HEK293 (cell line): ENCODE results near the gene CAP2.

Experiments used
- CTCF ChIA-PET: fragments of 350-600 bp; formaldehyde crosslinking; extraction: SDS; loops from one replicate; lab custom pipeline; 2021; ENCODE audit warnings: antibody characterized with exemption; lab: Yijun Ruan, JAX
- POLR2A ChIA-PET: fragments of 300-600 bp; formaldehyde crosslinking; extraction: SDS; loops from one replicate; lab custom pipeline; 2020; ENCODE audit warnings: antibody characterized with exemption, inconsistent platforms; lab: Yijun Ruan, JAX
- H3K27ac ChIP-seq: fragments of 200-500 bp; sonication (Bioruptor generic); 2 replicates; pipeline ENCODE4 v1.5.1; 2014; ENCODE audit warnings: low read depth, low read length, control low read depth, inconsistent platforms; ENCODE audit errors: extremely low read depth
- H3K36me3 ChIP-seq, 2 experiments: fragments of 200-500 bp in 1 of 2; sonication (Bioruptor generic) in 1 of 2; 1 replicate in 1 of 2; 2 replicates in 1 of 2; pipeline ENCODE4 v1.5.1; 2014 to 2017; ENCODE audit warnings: inconsistent platforms in 2 of 2, low read length in 2 of 2; ENCODE audit not compliant: control insufficient read depth in 2 of 2, insufficient read depth in 1 of 2
- H3K4me1 ChIP-seq: fragments of 200-500 bp; sonication (Bioruptor generic); 2 replicates; pipeline ENCODE4 v1.5.1; 2014; ENCODE audit warnings: mild to moderate bottlenecking, low read length, inconsistent platforms; ENCODE audit not compliant: control insufficient read depth, insufficient read depth
- H3K4me3 ChIP-seq: 2 replicates; pipeline ENCODE4 v1.5.1; 2011; ENCODE audit warnings: low read depth, mild to moderate bottlenecking, control low read depth, low read length, moderate library complexity
- H3K9me3 ChIP-seq: fragments of 200-500 bp; sonication (Bioruptor generic); 2 replicates; pipeline ENCODE4 v1.5.1; 2014; ENCODE audit warnings: low read depth, low read length, inconsistent platforms; ENCODE audit not compliant: control insufficient read depth, insufficient read depth
- EGR2 ChIP-seq: fragments of 450-650 bp; formaldehyde crosslinking; IDR thresholded peaks from 2 replicates; pipeline ENCODE4 v1.5.1; 2016; ENCODE audit warnings: low read depth, missing biosample characterization, missing genetic modification characterization
- HOXC10 ChIP-seq: sonication (generic); formaldehyde crosslinking; IDR thresholded peaks from 2 replicates; pipeline ENCODE4 v1.8.1; 2023; ENCODE audit warnings: mild to moderate bottlenecking, missing genetic modification reagents
- MYNN ChIP-seq: fragments of 450-650 bp; formaldehyde crosslinking; IDR thresholded peaks from 2 replicates; pipeline ENCODE4 v1.5.1; 2016; ENCODE audit warnings: missing biosample characterization, missing genetic modification characterization, borderline replicate concordance
- SCRT2 ChIP-seq: fragments of 450-650 bp; formaldehyde crosslinking; IDR thresholded peaks from 2 replicates; pipeline ENCODE4 v1.5.1; 2016; ENCODE audit warnings: missing biosample characterization, missing genetic modification characterization
- ZBTB17 ChIP-seq: fragments of 450-650 bp; formaldehyde crosslinking; IDR thresholded peaks from 2 replicates; pipeline ENCODE4 v1.5.1; 2016; ENCODE audit warnings: missing biosample characterization, missing genetic modification characterization
- ZBTB8A ChIP-seq: fragments of 450-650 bp; formaldehyde crosslinking; IDR thresholded peaks from 2 replicates; pipeline ENCODE4 v1.5.1; 2016; ENCODE audit warnings: missing biosample characterization, missing genetic modification characterization
- ZFHX2 ChIP-seq: fragments of 450-650 bp; formaldehyde crosslinking; conservative IDR thresholded peaks from 2 replicates; pipeline ENCODE4 v1.5.1; 2016; ENCODE audit warnings: missing biosample characterization, missing genetic modification characterization
- ZNF10 ChIP-seq: fragments of 450-650 bp; formaldehyde crosslinking; IDR thresholded peaks from 2 replicates; pipeline ENCODE4 v1.5.1; 2017; ENCODE audit warnings: missing biosample characterization, missing genetic modification characterization
- ZNF202 ChIP-seq: fragments of 450-650 bp; formaldehyde crosslinking; IDR thresholded peaks from 2 replicates; pipeline ENCODE4 v1.5.1; 2016; ENCODE audit warnings: missing biosample characterization, missing genetic modification characterization, borderline replicate concordance
- ZNF214 ChIP-seq: fragments of 450-650 bp; formaldehyde crosslinking; IDR thresholded peaks from 2 replicates; pipeline ENCODE4 v1.5.1; 2017; ENCODE audit warnings: missing biosample characterization, mild to moderate bottlenecking, missing genetic modification characterization, borderline replicate concordance
- ZNF555 ChIP-seq: fragments of 450-650 bp; formaldehyde crosslinking; conservative IDR thresholded peaks from 2 replicates; pipeline ENCODE4 v1.5.1; 2017; ENCODE audit warnings: missing biosample characterization, mild to moderate bottlenecking, missing genetic modification characterization, inconsistent platforms
- ZNF561 ChIP-seq: fragments of 450-650 bp; IDR thresholded peaks from 2 replicates; pipeline ENCODE4 v1.5.1; 2018; ENCODE audit warnings: missing biosample characterization, missing genetic modification characterization, borderline replicate concordance
- ZNF747 ChIP-seq: fragments of 450-650 bp; formaldehyde crosslinking; IDR thresholded peaks from 2 replicates; pipeline ENCODE4 v1.5.1; 2016; ENCODE audit warnings: missing biosample characterization, missing genetic modification characterization
- ZNF830 ChIP-seq: fragments of 450-650 bp; IDR thresholded peaks from 2 replicates; pipeline ENCODE4 v1.5.0; 2018; ENCODE audit warnings: missing biosample characterization, missing genetic modification characterization, low read depth, mild to moderate bottlenecking, moderate library complexity
- ZSCAN30 ChIP-seq: fragments of 450-650 bp; IDR thresholded peaks from 2 replicates; pipeline ENCODE4 v1.5.1; 2018; ENCODE audit warnings: missing biosample characterization, mild to moderate bottlenecking, missing genetic modification characterization, moderate library complexity
- TF ChIP-seq, protein P1 (sequence below): fragments of 450-650 bp; IDR thresholded peaks from 2 replicates; pipeline ENCODE4 v1.5.1; 2018; ENCODE audit warnings: missing biosample characterization, missing genetic modification characterization
- TF ChIP-seq, protein P2 (sequence below): fragments of 450-650 bp; formaldehyde crosslinking; IDR thresholded peaks from 2 replicates; pipeline ENCODE4 v1.5.1; 2016; ENCODE audit warnings: missing biosample characterization, missing genetic modification characterization
- TF ChIP-seq, protein P3 (sequence below): fragments of 450-650 bp; formaldehyde crosslinking; IDR thresholded peaks from 2 replicates; pipeline ENCODE4 v1.5.1; 2016; ENCODE audit warnings: missing biosample characterization, missing genetic modification characterization
- TF ChIP-seq, protein P4 (sequence below): IDR thresholded peaks from 2 replicates; pipeline ENCODE4 v1.6.1; 2011; ENCODE audit warnings: mild to moderate bottlenecking, low read depth, low read length, borderline replicate concordance
- TF ChIP-seq, protein P5 (sequence below): fragments of 450-650 bp; formaldehyde crosslinking; IDR thresholded peaks from 2 replicates; pipeline ENCODE4 v1.5.1; 2016; ENCODE audit warnings: missing biosample characterization, missing genetic modification characterization
- TF ChIP-seq, protein P6 (sequence below): fragments of 450-650 bp; formaldehyde crosslinking; IDR thresholded peaks from 2 replicates; pipeline ENCODE4 v1.5.1; 2016; ENCODE audit warnings: missing biosample characterization, missing genetic modification characterization

Gene CAP2

DNA sequence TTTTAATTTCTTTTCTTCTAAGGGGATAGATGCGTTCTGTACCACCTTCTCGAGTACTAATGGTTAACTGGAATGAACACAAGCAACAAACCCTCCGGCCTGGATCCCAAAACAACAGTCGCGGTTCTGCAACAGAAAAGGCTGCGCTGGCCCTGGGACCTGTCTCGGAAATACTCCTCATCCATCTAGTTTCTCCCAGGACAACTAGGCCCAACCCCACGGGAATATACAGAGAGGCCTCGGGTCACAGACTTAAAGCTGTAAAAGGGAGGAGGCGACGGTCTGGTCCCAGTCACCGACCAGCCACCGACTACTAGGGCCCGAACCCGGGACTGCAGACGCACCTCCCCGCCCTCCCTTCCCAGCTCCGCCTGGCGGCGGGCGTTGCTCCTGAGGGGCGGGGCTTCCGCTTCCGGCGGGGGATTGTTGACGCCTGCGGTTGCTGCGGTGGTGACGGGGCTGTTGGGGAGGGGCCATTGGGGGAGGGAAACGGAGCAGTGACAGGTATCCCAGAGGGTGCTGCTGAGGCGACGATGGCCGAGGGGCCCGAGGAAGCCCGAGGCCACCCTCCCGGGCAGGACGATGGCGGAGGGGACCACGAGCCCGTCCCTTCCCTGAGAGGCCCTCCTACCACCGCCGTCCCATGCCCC, 206.6 kb downstream of the CAP2 start, which contains the start of gene FAM8A1 (continued):
- peak; percentile 5; the same call in 1 of the 2 replicates for TF ChIP-seq ZSCAN30 (tag by site-specific recombination)
- TF ChIP-seq, protein P1, sequence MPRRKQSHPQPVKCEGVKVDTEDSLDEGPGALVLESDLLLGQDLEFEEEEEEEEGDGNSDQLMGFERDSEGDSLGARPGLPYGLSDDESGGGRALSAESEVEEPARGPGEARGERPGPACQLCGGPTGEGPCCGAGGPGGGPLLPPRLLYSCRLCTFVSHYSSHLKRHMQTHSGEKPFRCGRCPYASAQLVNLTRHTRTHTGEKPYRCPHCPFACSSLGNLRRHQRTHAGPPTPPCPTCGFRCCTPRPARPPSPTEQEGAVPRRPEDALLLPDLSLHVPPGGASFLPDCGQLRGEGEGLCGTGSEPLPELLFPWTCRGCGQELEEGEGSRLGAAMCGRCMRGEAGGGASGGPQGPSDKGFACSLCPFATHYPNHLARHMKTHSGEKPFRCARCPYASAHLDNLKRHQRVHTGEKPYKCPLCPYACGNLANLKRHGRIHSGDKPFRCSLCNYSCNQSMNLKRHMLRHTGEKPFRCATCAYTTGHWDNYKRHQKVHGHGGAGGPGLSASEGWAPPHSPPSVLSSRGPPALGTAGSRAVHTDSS (tag by site-specific recombination), result no peak
- TF ChIP-seq, protein P2, sequence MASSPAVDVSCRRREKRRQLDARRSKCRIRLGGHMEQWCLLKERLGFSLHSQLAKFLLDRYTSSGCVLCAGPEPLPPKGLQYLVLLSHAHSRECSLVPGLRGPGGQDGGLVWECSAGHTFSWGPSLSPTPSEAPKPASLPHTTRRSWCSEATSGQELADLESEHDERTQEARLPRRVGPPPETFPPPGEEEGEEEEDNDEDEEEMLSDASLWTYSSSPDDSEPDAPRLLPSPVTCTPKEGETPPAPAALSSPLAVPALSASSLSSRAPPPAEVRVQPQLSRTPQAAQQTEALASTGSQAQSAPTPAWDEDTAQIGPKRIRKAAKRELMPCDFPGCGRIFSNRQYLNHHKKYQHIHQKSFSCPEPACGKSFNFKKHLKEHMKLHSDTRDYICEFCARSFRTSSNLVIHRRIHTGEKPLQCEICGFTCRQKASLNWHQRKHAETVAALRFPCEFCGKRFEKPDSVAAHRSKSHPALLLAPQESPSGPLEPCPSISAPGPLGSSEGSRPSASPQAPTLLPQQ (tag by site-specific recombination), result peak; percentile 60; the same call in 1 of the 2 replicates
- TF ChIP-seq ZNF214 (tag by site-specific recombination), result no peak

DNA sequence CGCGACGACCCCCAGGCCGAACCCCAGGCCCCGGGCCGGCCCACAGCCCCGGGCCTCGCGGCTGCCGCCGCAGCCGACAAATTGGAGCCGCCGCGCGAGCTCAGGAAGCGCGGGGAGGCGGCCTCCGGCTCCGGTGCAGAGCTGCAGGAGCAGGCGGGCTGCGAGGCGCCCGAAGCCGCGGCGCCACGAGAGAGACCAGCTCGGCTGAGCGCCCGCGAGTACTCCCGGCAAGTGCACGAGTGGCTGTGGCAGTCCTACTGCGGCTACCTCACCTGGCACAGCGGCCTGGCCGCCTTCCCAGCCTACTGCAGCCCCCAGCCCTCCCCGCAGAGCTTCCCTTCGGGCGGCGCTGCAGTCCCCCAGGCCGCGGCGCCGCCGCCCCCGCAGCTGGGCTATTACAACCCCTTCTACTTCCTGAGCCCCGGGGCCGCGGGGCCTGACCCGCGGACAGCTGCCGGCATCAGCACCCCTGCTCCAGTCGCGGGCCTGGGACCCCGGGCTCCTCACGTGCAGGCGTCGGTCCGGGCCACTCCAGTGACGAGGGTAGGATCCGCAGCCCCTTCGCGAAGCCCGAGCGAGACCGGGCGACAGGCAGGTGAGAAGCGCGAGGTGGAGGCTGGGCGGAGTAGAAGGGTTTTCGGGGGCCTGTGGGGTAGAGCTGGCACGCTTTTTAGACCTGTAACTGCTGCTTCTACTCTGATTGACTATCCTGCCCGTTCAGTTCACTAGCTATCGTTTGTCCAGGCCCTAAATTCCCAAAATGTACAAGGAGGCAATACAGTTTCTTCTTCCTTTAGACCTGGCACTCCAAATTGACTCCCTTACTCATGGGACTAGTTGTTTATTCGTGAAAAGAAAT, 207.4 kb downstream of the CAP2 start:
- Histone ChIP-seq H3K27ac (peak overlapping the region; percentile 66), H3K9me3 (no peaks in the 10 kb centered on the region), H3K4me3 (peak overlapping the region; percentile 81), H3K4me1 (peaks cover 6% of the 10 kb centered on the region), H3K36me3 (peaks cover 19 to 31% of the 10 kb centered on the region in 2 experiments)
- ChIA-PET CTCF (interaction anchor here (0.6 to 1.2 kb wide), 6 partner anchors 11 to 920 kb away, joined by 3 to 4 read pairs (median 4); no protein-coding TSS in a partner anchor), POLR2A (interaction anchor here (0.6 to 2.0 kb wide), 21 partner anchors 9 to 975 kb away, joined by 3 to 20 read pairs (median 4); partner anchors contain the start of genes CAP2 and NUP153)
- 0 out of 2 replicates have a peak, but pooled peaks have one; percentile 22 for TF ChIP-seq HOXC10
- TF ChIP-seq ZNF747 (tag by site-specific recombination), result no peak
- TF ChIP-seq, protein P3, sequence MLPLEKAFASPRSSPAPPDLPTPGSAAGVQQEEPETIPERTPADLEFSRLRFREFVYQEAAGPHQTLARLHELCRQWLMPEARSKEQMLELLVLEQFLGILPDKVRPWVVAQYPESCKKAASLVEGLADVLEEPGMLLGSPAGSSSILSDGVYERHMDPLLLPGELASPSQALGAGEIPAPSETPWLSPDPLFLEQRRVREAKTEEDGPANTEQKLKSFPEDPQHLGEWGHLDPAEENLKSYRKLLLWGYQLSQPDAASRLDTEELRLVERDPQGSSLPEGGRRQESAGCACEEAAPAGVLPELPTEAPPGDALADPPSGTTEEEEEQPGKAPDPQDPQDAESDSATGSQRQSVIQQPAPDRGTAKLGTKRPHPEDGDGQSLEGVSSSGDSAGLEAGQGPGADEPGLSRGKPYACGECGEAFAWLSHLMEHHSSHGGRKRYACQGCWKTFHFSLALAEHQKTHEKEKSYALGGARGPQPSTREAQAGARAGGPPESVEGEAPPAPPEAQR (tag by site-specific recombination), result no peak
- TF ChIP-seq ZNF555 (tag by site-specific recombination), result no peak
- no peak for TF ChIP-seq ZNF10 (tag by site-specific recombination)
- TF ChIP-seq ZNF561 (tag by site-specific recombination), result peak; percentile 19; the same call in 1 of the 2 replicates
- no peak for TF ChIP-seq ZNF202 (tag by site-specific recombination)
- TF ChIP-seq ZFHX2 (tag by site-specific recombination), result peak; percentile 61
- TF ChIP-seq MYNN (tag by site-specific recombination), result no peak
- TF ChIP-seq, protein P4, sequence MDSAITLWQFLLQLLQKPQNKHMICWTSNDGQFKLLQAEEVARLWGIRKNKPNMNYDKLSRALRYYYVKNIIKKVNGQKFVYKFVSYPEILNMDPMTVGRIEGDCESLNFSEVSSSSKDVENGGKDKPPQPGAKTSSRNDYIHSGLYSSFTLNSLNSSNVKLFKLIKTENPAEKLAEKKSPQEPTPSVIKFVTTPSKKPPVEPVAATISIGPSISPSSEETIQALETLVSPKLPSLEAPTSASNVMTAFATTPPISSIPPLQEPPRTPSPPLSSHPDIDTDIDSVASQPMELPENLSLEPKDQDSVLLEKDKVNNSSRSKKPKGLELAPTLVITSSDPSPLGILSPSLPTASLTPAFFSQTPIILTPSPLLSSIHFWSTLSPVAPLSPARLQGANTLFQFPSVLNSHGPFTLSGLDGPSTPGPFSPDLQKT, result no peak
- TF ChIP-seq ZNF830 (tag by site-specific recombination), result no peak
- peak; percentile 33 for TF ChIP-seq ZBTB17
- peak; percentile 26; the same call in 1 of the 2 replicates for TF ChIP-seq SCRT2
- TF ChIP-seq EGR2 (tag by site-specific recombination), result peak; percentile 43; the same call in 1 of the 2 replicates
- TF ChIP-seq, protein P5, sequence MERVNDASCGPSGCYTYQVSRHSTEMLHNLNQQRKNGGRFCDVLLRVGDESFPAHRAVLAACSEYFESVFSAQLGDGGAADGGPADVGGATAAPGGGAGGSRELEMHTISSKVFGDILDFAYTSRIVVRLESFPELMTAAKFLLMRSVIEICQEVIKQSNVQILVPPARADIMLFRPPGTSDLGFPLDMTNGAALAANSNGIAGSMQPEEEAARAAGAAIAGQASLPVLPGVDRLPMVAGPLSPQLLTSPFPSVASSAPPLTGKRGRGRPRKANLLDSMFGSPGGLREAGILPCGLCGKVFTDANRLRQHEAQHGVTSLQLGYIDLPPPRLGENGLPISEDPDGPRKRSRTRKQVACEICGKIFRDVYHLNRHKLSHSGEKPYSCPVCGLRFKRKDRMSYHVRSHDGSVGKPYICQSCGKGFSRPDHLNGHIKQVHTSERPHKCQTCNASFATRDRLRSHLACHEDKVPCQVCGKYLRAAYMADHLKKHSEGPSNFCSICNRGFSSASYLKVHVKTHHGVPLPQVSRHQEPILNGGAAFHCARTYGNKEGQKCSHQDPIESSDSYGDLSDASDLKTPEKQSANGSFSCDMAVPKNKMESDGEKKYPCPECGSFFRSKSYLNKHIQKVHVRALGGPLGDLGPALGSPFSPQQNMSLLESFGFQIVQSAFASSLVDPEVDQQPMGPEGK, result peak; percentile 31
- TF ChIP-seq, protein P6, sequence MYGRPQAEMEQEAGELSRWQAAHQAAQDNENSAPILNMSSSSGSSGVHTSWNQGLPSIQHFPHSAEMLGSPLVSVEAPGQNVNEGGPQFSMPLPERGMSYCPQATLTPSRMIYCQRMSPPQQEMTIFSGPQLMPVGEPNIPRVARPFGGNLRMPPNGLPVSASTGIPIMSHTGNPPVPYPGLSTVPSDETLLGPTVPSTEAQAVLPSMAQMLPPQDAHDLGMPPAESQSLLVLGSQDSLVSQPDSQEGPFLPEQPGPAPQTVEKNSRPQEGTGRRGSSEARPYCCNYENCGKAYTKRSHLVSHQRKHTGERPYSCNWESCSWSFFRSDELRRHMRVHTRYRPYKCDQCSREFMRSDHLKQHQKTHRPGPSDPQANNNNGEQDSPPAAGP (tag by site-specific recombination), result no peak
- peak; percentile 51 for TF ChIP-seq ZBTB8A (tag by site-specific recombination)
